Endothelial cell of umbilical vein (primary cell): Measurements from ENCODE around the gene NOL8. TPM values are rescaled to one million over a fixed set of nuclear protein-coding genes. Genes with fewer than 3 reads are reported as not detected.

Experiments
- BruUV-seq: library from RNA; stranded (reverse); fragments of 400-500 nt; replicated peaks from 2 replicates; lab custom pipeline; 2021; lab: Mats Ljungman, UMichigan
- CTCF ChIA-PET: fragments of 300-600, 350-600 bp; sonication (Branson Sonifier 250); formaldehyde crosslinking; loops from one replicate; lab custom pipeline; 2021; ENCODE audit warnings: antibody characterized with exemption, inconsistent platforms; lab: Charles Lee
- POLR2A ChIA-PET: fragments of 300-600, 350-600 bp; sonication (Branson Sonifier 250); formaldehyde crosslinking; loops from one replicate; lab custom pipeline; 2021; ENCODE audit warnings: antibody characterized with exemption, inconsistent platforms; lab: Charles Lee
- DNase-seq: peaks from one replicate; pipeline ENCODE4 v3.0.0-alpha.2; 2011; ENCODE audit warnings: low read depth, low spot score
- FAIRE-seq: peaks from 2 replicates; lab custom pipeline; 2011; peaks lifted over from hg19 to GRCh38; lab: Jason Lieb, UNC
- H2AFZ ChIP-seq: 2 replicates; pipeline ENCODE4 v1.6.0; 2012; ENCODE audit warnings: low read depth, low read length, control low read depth, inconsistent platforms
- H3K27ac ChIP-seq: 2 replicates; pipeline ENCODE4 v1.5.1; 2011; ENCODE audit warnings: low read depth, mild to moderate bottlenecking, control low read depth, low read length, moderate library complexity; ENCODE audit not compliant: insufficient read depth
- H3K27me3 ChIP-seq, 2 experiments: 2 replicates each; pipeline versions ENCODE4 v1.6.0 to v1.6.1; 2011; ENCODE audit warnings: low read length in 2 of 2, mixed read lengths in 1 of 2; ENCODE audit not compliant: control insufficient read depth in 2 of 2, insufficient read depth in 2 of 2
- H3K36me3 ChIP-seq, 2 experiments: 2 replicates in 1 of 2; 3 replicates in 1 of 2; pipeline ENCODE4 v1.5.1; 2011; ENCODE audit warnings: low read length in 2 of 2, mild to moderate bottlenecking in 1 of 2, moderate library complexity in 1 of 2; ENCODE audit not compliant: control insufficient read depth in 2 of 2, insufficient read depth in 2 of 2; ENCODE audit errors: extremely low read depth in 1 of 2
- H3K4me1 ChIP-seq: 3 replicates; pipeline ENCODE4 v1.5.1; 2011; ENCODE audit warnings: mild to moderate bottlenecking, low read length; ENCODE audit not compliant: control insufficient read depth, insufficient read depth; ENCODE audit errors: extremely low read depth
- H3K4me2 ChIP-seq: 2 replicates; pipeline ENCODE4 v1.6.1; 2011; ENCODE audit warnings: low read length, control low read depth, mixed read lengths; ENCODE audit not compliant: insufficient read depth
- H3K4me3 ChIP-seq, 3 experiments: fragments of 200-600 bp in 1 of 3; sonication (generic), shearing (Covaris generic) in 1 of 3; replicated peaks in 1 of 3; 2 replicates each; pipeline ENCODE4 v1.5.1; 2011 to 2016; ENCODE audit warnings: control low read depth in 3 of 3, low read length in 3 of 3, mild to moderate bottlenecking in 2 of 3, inconsistent platforms in 1 of 3, low read depth in 1 of 3, moderate library complexity in 1 of 3; ENCODE audit not compliant: insufficient read depth in 1 of 3
- H3K79me2 ChIP-seq: 2 replicates; pipeline ENCODE4 v1.6.0; 2012; ENCODE audit warnings: low read length, inconsistent platforms; ENCODE audit not compliant: control insufficient read depth, insufficient read depth
- H3K9ac ChIP-seq: replicated peaks from 2 replicates; pipeline ENCODE3; 2011; ENCODE audit warnings: low read length, control low read depth; ENCODE audit not compliant: insufficient read depth; ENCODE audit errors: extremely low read depth
- H3K9me1 ChIP-seq: replicated peaks from 3 replicates; pipeline ENCODE4 v1.6.0; 2011; ENCODE audit warnings: mild to moderate bottlenecking, low read length; ENCODE audit not compliant: control insufficient read depth, insufficient read depth; ENCODE audit errors: extremely low read depth
- H3K9me3 ChIP-seq: replicated peaks from 2 replicates; pipeline ENCODE4 v1.5.1; 2012; ENCODE audit warnings: low read length, inconsistent platforms; ENCODE audit not compliant: control insufficient read depth, insufficient read depth
- H4K20me1 ChIP-seq: replicated peaks from 2 replicates; pipeline ENCODE3; 2011; ENCODE audit warnings: mild to moderate bottlenecking, low read length; ENCODE audit not compliant: control insufficient read depth, insufficient read depth; ENCODE audit errors: extremely low read depth
- CTCF ChIP-seq, 2 donors: IDR thresholded peaks; 1 replicate in 1 of 2; 2 replicates in 1 of 2; pipeline ENCODE4 v1.5.1; 2011; ENCODE audit warnings: low read length in 2 of 2, mild to moderate bottlenecking in 2 of 2, moderate library complexity in 2 of 2, control low read depth in 1 of 2, inconsistent platforms in 1 of 2, low read depth in 1 of 2; ENCODE audit not compliant: insufficient read depth in 1 of 2; ENCODE audit errors: extremely low read depth in 1 of 2
- EZH2 ChIP-seq: IDR thresholded peaks from 2 replicates; pipeline ENCODE4 v1.6.1; 2012; ENCODE audit warnings: borderline replicate concordance, low read depth, mild to moderate bottlenecking, moderate library complexity, low read length, inconsistent platforms; ENCODE audit not compliant: severe bottlenecking
- FOS ChIP-seq: IDR thresholded peaks from 2 replicates; pipeline ENCODE4 v1.6.1; 2011; ENCODE audit warnings: mild to moderate bottlenecking, low read length, moderate library complexity, borderline replicate concordance; ENCODE audit not compliant: insufficient read depth
- GATA2 ChIP-seq: IDR thresholded peaks from 2 replicates; pipeline ENCODE4 v1.7.0; 2011; ENCODE audit warnings: low read depth, mild to moderate bottlenecking, moderate library complexity, mixed read lengths, low read length; ENCODE audit not compliant: insufficient read length, insufficient read depth
- JUN ChIP-seq: IDR thresholded peaks from 2 replicates; pipeline ENCODE4 v1.6.1; 2011; ENCODE audit warnings: borderline replicate concordance, low read depth; ENCODE audit not compliant: insufficient read length, insufficient read depth
- MAX ChIP-seq: IDR thresholded peaks from 2 replicates; pipeline ENCODE4 v1.6.1; 2011; ENCODE audit not compliant: insufficient read depth, insufficient read length
- MYC ChIP-seq: IDR thresholded peaks from one replicate; pipeline ENCODE4 v1.6.1; 2011; ENCODE audit warnings: mild to moderate bottlenecking, low read depth, low read length
- POLR2A ChIP-seq: IDR thresholded peaks from 2 replicates; pipeline ENCODE4 v1.6.1; 2012; ENCODE audit warnings: low read depth, mild to moderate bottlenecking, control low read depth, low read length
- POLR2AphosphoS5 ChIP-seq: IDR thresholded peaks from 2 replicates; pipeline ENCODE4 v1.6.1; 2012; ENCODE audit warnings: low read depth, mild to moderate bottlenecking, control low read depth, low read length, moderate library complexity; ENCODE audit not compliant: insufficient read depth
- dilution Hi-C: fragments of 300-500 bp; cut with MboI; formaldehyde crosslinking; loops from one replicate; pipeline ENCODE4 v1.15.0; 2019; ENCODE audit warnings: low sequenced_read_pairs; ENCODE audit not compliant: extremely low pct_ligation_motif_present
- intact Hi-C: fragments of 100-400 bp; cut with micrococcal nuclease; formaldehyde crosslinking; loops from one replicate; pipeline ENCODE4 v1.10.0; 2022
- polyA plus RNA-seq, 4 experiments: library from polyadenylated mRNA; depleted of rRNA in 3 of 4; stranded (reverse) in 3 of 4; unstranded in 1 of 4; fragments of >200 nt; gene quantifications; 2 replicates each; pipeline versions ENCODE4 v1.2.1 to v1.2.3, GENCODE V29; 2011 to 2012; ENCODE audit warnings: missing spikeins in 1 of 4
- total RNA-seq: library from RNA; stranded (reverse); gene quantifications from 2 replicates; pipeline ENCODE4 v1.2.3, GENCODE V29; 2021

NOL8 gene
- total and polyA plus RNA-seq, 2 donors (not counting 3 experiments of a cell fraction or from before 2014, with no cell fraction given) = 5.6 to 41.6 TPM

GRCh38 chr9:92270511-92270910 is 54.6 kb downstream of the NOL8 start:
- ChIA-PET CTCF (no interaction called here), POLR2A (no interaction called here)
- Histone ChIP-seq H3K4me3 (no peak overlapping the region), H2AFZ (no peak overlapping the region), H3K9me1 (no peaks in the 10 kb centered on the region), H3K4me2 (no peak overlapping the region), H3K36me3 (peaks cover 40 to 65% of the 10 kb centered on the region in 2 experiments), H3K9ac (no peak overlapping the region), H4K20me1 (no peaks in the 10 kb centered on the region), H3K9me3 (no peaks in the 10 kb centered on the region), H3K27ac (no peak overlapping the region), H3K79me2 (peaks cover 1% of the 10 kb centered on the region), H3K27me3 (no peaks in the 10 kb centered on the region), H3K4me1 (no peaks in the 10 kb centered on the region)
- no peak for FAIRE-seq
- intact Hi-C loops = no loop called here
- no peak for DNase-seq
- TF ChIP-seq MAX = no peak
- no peak for TF ChIP-seq JUN
- TF ChIP-seq POLR2A = no peak
- TF ChIP-seq POLR2AphosphoS5 = no peak
- TF ChIP-seq EZH2 = no peak
- no peak for TF ChIP-seq FOS
- TF ChIP-seq CTCF (IDR thresholded peaks at IDR 0.05; ENCODE audit: extremely low read depth in 1 of 2, insufficient read depth in 1 of 2, low read depth in 1 of 2, low read length in 2 of 2) = no peak
- no peak for TF ChIP-seq MYC
- no peak for TF ChIP-seq GATA2
- no TSS peak for BruUV-seq
- dilution Hi-C loops = no loop called here
